Posterior vena cava (tissue), 2 donors: ENCODE results near the gene TAF6. TPM values are rescaled to one million over a fixed set of nuclear protein-coding genes. Genes with fewer than 3 reads are reported as not detected.

ENCODE experiments used
- DNase-seq: peaks from one replicate; pipeline ENCODE4 v3.0.0-alpha.2; 2020; ENCODE audit warnings: low spot score
- intact Hi-C, 2 donors: fragments of 100-400 bp; cut with DNase I; formaldehyde crosslinking; loops; one replicate each; pipeline versions ENCODE4 v1.14.1 to v1.14.2; 2022 to 2023
- long read RNA-seq, 2 donors: library from polyadenylated mRNA; unstranded; transcript quantifications; one replicate each; pipeline ENCODE4 v2.0.0, GENCODE V29; 2020 to 2021
- total RNA-seq, 2 donors: library from RNA; stranded (reverse); fragmentation: NEBNext Ultra II Directional; extraction: Animal tissue kit (Norgen Biotek cat#: 25700); gene quantifications; one replicate each; pipeline ENCODE4 v1.2.1, GENCODE V29; 2021
- donor health status: DM: yes; HTN: yes; CAD: no.
- donor health status: DM: yes; HTN: yes; CAD: no.

TAF6 gene
- total RNA-seq = 10 to 100 TPM; 34.3 to 35.4 TPM
- long read RNA-seq, donor 1, partial matches to known transcripts = 3 of 10 reads
- long read RNA-seq, donor 1, other reads (novel, unspliced or antisense) = 3 of 10 reads
- long read RNA-seq, donor 2, transcript TAF6-211 (15 exons, 2,464 nt) = major isoform, 7 of 29 reads
- long read RNA-seq, donor 2, partial matches to known transcripts = 9 of 29 reads
- long read RNA-seq, donor 2, other reads (novel, unspliced or antisense) = 6 of 29 reads

DNA sequence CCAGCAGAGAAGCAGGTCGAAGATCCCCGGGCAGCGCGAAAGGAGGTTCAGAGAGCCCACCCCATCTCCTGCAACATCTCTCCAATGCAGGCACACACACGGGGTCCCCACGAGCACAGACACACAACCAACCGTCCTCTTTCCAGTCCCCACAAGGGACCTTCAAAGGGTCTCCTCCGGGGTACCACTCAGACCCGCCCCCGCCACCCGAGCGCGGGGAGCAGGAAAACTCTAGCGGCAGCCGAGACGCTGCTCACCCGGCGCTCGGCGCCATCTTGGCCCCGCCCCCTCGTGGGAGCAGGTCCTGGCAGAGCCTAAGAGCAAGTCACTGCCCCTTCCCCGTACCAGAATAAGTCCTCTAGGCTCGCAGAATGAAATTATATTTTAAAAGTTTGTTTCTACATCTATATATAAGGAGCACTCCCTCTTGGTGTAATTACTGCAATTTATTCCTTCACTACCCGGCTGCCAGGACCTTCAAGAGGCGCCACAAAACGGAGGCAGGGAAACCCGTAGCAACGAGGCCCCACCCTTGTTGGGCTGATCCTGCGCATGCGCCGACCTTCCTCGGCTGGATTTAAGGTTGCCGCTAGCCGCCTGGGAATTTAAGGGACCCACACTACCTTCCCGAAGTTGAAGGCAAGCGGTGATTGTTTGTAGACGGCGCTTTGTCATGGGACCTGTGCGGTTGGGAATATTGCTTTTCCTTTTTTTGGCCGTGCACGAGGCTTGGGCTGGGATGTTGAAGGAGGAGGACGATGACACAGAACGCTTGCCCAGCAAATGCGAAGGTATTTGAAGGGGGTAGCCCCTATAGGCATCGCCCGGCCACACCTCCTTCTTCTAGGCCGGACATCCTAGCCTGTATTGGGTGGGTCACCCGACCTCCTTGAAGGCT is at the start of gene TAF6, which contains the start of gene CNPY4:
Gene TAF6, minus strand, starts transcription at position 287 of the 898 bp plus-strand sequence. CDS start 5,149 bp downstream, outside the sequence.
Gene CNPY4, plus strand, starts transcription at position 563 of the 898 bp plus-strand sequence. Its CDS starts 111 bp downstream, at position 674.
- peak; percentile 99 for DNase-seq
- intact Hi-C loops = no loop called here

DNA sequence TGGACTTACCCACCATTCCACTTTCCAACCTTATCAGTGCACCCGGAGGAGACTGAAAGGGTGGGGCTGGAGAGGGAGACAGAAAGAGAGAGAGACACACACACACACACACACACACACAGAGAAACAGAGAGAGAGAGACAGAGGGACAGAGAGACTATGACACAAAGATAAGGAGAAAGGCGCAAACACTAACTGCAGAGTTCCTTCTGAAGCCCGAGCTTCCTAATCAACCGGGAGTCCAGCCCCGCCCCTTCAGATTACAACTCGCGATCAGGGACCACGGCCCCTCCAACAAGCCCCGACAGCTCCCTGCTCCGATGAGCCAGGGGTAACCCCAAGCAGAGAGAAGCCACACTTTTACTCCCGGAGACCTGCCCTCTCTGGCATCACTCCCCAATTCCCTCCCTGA is 48.8 kb upstream of the TAF6 start:
- intact Hi-C loops = no loop called here
- no peak for DNase-seq

DNA sequence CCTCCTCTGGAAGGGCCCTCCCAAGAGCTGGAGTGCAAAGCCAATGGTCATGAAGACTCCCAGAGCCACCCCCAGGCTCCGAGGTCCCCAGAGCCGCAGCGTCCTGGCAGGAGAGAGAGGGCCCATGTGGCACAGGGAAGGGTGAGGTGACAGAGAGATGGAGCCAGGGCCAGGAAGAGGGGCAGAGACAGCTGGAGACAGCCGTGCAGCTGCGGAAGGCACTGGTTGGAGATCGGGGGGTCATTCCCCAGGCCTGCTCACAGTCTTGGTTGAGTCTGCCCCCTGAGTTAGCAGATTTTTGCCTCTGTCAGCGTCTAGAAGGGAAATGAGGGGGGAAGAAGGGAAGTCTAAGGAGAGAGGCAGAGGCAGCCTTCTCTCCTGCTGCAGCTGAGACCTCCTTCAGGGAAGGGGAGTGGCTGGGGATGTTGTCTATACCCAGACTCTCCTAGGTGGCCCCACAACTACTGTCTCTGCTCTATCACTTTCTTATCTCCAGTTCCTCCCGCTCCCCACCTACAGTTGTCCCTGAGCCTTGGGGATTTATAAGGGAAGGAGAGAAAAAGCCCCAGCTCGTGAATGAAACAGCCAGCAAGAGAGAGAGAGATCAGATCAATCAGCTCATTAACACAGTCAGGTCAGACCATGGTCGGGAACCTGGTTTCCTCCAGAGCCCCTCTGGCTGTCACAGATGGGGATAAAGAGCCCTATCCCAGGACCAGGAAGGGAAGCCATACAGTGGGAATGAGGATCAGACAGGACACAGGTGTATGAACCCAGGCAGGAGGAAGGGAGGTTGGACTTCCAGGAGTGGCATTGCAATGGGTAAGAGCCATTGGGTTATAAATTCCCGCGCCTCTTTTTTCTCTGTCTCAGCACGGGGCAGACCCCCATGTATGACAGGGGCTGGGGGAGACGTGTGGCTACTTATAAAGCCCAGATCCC is 48.1 kb upstream of the TAF6 start:
- DNase-seq = peak; percentile 66
- intact Hi-C loops = no loop called here

DNA sequence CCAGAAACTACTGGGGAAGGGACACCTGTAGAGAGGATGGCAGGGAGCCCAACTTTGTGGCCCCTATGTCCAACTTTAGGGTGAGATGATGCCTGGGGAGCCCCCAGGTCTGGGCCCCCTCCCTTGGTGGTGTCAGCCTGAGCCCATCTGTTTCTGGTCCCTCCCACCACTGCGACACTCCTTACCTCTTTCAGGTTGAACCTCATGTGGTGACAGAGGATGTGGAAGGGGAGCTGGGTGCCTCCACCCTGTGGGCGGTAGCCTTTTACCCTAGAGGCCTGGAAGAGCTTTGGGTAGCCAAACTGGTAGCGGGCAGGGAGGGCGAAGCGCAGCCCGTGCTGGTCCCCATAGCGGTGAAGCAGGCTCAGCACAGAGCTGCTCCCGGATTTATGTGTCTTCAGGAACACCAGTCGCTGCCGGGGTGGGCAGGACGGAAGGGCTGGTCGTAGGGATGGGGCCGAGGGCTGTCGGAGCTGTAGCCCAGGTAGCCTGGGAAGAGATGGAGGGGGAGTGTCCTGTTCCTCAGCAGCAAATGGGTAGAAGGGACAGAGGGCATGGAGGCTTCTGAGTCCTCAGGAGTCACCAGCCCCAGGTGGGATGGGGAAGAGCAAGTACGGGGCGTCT is 47.3 kb upstream of the TAF6 start:
- peak; percentile 65 for DNase-seq
- intact Hi-C loops = no loop called here

DNA sequence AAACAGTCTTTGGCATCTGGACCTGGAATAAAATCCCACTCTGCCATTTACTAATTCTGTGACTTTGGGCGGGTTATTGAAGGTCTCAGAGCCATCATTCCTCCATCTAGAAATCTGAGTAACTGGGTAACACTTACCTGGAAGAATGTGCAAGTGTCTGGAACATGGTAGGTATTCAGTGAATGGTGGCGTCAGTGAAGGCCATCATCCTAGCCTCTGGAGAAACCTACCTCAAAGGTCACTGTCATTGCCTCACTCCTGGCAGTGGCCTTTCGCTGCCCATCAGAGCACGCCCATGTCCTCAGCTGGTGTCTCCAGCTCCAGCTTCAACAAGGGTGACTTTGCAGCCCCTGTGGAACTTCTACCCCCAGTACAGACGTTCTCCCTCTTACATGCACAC is 44.7 kb upstream of the TAF6 start:
- intact Hi-C loops = no loop called here
- no peak for DNase-seq

DNA sequence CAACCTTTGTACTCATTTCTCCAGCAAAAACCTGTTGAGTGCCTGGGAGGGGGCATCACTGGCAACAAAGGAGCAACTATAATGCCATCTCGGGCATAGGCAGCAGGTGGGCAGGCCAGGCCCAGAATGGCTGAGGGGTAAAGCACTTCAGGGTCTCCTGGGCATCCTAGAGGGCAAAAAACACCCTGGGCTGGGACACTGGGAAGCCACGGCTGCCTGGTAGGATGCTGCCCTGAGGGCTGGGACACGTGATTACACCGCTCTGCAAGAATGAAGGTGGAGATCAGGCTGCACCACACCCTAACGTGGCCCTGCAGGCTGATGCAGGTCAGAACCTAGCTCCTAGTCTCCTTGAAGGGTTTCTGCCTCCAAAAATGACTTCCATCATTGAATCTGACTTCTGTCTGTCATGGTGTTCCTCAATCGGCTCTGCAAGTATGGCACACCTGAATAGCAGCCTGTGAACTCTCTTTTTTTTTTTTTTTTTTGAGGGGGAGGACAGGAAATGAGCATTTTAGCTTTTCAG is 43.9 kb upstream of the TAF6 start:
- no peak for DNase-seq
- intact Hi-C loops = no loop called here

DNA sequence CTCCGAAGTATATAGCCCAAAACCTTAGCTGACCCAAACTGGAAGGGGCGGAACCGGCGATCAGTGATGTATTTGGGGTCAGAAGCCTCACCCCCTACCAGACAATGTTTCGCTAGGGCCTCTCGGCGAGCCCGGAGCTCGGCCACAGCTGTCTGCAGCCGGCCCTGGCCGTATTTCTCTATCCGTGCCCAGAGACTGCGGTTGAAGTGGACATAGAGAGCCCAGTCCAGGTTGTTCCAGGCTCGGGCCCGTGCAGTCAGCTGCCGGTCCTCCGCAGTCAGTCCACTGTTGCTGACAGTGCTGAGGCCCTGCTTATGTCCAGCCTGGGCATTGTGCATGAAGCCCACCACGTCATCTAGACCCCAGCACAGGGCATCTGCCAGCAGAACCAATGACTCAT is 40.9 kb upstream of the TAF6 start:
- intact Hi-C loops = no loop called here

DNA sequence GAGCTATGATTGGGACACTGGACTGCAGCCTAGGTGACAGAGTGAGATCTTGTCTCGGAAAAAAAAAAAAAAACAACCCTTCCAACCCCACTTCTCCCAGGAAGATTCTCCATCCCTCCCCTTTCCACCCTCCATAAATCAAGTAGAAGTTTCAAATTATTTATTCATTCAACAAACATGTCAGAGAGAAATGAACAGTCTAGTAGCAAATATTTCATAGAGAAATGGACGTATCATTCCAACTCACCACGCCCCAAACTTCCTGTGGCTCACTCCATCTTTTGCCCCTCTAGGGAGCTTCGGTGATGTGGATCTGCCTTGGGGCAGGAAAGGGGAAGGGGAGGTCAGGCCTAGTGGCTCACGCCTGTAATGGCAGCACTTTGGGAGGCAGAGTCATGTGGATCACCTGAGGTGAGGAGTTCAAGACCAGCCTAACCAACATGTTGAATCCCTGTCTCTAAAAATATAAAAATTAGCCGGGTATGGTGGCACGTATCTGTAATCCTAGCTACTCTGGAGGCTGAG is 40.0 kb upstream of the TAF6 start:
- DNase-seq = no peak
- intact Hi-C loops = no loop called here

More for the DNA sequence above, 40.9 kb upstream of the TAF6 start:
- DNase-seq = no peak

DNA sequence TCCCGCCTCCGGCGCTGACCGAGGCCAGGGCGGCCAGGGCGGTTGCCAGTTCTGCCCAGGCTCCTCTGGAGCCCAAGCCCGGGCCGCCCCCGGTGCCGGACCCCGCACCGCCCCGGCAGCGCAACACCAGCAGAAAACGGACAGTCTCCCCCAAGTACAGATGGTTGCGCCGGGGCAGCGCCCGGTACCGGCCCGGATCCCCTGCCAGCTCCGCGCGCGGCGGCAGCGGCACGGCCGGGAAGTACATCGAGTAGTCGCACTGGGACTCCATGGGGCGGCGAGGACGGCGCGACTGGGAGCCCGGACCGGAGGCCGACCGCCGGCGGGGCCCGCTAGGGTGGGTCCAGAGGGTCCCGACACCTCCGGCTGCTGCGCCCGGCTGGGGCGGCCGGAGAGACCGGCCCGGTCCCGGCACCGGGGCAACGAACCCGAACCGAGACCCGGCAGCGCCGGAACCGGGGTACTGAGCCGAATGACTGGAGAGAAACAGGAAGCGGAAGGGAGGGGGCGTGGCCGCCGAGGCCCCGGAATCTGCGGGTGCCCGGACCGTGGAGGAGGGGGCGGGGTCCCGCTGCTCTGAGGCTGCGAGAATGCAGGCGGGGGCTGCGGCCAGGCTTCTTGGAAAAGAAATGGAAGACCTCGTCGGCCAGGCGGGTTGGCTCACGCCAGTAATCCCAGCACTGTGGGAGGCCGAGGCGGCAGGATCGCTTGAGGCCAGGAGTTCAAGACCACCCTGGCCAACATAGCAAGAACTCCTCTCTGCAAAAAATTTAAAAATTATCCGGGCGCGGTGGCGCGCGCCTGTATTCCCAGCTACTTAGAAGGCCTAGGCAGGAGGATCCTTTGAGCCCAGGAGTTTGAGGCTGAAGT is 39.3 kb upstream of the TAF6 start, which contains the start of gene TRAPPC14:
Gene TRAPPC14, minus strand, starts transcription at position 495 of the 870 bp plus-strand sequence. Its CDS starts 224 bp downstream, at position 271.
- intact Hi-C loops = no loop called here
- DNase-seq = peak; percentile 98

DNA sequence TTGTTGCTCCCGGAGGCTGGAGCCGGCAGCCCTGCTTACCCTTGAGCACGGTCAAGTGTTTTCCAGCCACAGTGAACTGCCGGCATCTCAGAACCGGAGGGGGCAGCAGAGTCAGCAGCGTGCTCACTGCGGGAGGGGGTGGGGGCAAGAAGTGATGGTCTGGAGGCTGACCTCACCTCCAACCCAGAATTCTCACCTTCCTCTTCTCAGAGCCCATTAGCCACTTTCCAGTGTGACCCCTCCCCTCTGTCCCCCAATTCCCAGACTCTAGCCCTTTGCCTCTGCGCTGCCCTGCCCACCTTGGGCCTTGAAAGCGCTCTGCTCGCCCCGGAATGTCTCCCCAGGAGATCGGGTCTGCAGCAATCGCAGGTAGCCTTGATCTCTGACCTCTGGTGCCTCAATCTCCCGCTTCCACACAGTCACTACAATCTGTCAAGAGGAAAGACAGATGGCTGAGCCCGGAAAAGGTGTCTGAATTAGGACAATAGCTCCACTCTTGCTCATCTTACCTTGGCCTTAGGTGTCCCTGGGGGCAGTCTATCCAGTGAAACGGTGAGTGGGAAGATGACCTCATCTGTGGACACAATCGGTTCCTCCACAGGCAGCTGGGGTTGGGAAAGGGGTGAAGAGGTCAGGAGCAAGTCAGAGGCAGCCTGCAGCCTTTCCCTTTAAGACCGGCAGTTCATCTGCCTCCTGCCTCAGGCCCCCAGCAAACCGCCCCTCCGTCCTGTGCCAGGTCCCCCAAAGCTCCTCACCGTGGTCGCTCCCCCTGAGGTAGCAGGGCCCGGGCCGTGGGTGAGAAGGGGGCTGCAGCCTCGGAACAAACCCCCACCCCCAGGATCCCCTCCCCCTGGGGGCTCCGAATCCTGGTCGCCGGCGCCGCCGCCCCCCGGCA is 38.4 kb upstream of the TAF6 start:
- intact Hi-C loops = no loop called here
- no peak for DNase-seq

DNA sequence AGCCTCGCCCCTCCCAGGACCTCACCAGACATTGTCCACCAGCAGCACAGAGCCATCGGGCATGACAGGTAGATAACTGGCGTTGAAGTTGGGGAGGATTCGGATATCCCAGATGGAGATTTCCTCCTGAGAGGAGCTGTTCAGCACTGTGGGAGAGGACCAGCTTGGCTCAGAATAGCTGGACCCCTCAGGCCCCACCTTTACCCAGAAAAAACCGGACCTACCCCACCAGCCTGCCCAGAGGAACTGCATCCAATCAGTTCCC is 37.8 kb upstream of the TAF6 start:
- DNase-seq = no peak
- intact Hi-C loops = no loop called here

DNA sequence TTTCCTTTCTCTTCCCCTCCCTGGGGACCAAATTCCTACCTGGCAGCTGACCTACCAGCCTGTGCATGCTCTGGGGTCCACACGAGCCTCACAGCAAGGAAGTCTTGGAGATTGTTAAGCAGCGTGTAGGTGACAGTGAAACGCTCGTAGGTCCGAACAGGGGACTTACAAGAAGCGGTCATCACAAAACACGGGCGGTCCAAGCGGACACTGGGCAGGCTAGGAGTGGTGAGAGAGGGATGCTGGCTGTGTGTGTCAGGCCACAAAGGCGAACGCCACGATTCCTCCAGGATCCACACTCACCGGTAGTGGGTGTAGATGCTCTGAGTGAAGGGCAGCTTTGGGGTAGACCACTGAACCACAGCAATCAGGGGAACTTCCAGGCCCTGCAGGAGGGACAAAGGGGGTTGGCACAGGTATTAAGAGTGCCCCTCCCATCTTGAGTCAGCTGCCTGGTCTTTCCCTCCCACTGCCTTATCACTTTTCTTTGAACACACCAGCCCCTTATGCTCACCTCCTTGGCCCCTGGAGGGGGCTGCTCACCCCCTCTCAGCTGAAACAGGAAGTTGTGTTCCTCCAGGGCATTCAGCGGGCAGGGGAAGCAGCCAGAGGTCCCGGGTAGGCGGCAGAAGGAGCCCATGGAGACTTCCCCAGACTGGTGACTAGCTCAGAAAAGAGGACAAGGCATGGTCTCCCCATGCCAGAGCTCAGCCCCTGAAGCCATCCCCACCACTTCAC is 37.3 kb upstream of the TAF6 start:
- intact Hi-C loops = no loop called here
- no peak for DNase-seq

DNA sequence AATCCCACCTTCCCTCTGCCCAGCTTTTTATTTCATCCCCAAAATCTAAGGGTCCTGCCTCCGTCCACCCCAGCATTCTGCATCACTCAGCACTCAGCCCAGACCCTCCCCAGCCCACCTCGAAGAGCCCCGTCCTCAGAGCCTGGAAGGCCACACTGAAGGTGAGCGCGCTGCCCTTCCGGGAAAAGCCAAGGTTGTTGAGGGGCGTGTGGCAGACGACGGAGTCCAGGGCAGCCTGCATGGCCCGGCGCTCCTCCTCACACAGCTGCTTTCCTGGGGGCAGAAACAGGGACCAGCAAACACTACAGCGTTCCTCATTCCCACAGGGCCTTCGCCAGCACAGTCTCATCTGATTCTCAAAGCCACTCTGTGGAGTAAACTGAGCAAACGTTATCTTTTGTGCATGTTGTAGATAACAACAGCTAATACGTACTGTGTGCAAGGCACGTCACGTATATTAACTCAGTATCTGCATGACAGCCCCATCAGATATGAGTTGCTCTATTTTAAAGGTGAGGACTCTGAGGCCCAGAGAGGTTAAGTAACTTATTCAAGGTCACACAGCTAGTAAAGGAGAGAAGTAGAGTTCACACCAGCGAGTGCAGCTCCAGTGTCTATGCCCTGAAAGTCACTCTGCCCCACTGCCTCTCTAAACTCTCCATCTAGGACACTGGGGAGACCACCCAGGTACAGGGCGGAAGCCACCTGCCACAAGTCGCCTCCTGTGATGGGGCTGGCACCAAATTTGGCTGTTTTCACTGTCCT is 36.6 kb upstream of the TAF6 start:
- intact Hi-C loops = no loop called here
- no peak for DNase-seq

DNA sequence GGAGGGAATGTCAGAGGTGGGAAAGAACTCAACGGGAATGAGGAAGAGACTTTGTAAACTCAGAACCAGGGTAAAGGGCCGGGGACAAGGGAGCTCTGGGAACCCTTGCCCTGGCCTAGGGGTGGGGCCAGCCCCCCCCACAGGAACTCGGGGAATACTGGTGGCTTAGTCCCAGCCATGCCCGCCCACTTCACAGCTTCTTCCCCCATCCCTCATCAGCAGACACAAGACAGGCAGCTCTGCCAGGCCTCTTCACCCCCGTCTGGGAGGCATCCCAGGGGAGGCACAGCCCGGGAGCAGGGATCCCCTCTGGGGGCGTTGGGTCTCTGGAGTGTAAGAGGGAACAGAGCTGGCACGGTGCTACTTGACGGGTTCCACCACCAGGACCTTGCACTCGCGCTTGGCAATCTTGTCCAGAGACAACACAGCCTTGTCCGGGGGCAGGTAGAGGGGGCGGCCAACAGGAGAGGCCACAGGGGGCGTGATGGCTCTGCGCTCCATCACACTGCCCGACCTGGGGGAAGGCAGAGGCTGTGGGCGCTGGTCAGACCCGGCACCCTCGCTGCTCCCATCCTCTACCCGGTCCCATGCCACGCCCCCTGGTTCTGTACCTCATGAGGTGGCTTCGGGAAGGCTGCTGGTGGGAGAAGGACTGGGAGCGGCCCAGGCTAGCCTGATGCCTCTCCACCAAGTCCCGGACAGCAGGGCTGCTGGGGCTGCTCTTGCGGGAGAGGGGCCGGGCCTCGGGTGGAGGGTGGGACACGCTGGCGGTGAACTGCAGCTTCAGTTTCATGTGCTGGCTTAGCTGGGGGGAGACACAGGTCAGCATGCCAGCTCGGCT is 35.7 kb upstream of the TAF6 start:
- intact Hi-C loops = no loop called here
- no peak for DNase-seq
